ENCODE results near the gene CBLB. TPM values are rescaled to one million over a fixed set of nuclear protein-coding genes. Genes with fewer than 3 reads are reported as not detected.
A peak's percentile ranks its signal among the peaks of the same experiment; 100 is the strongest.

The CBLB gene
- total and polyA plus RNA-seq, 4 donors, result 25.1 to 44.6 (median 30.8) TPM

GRCh38 chr3:105634708-105635107 is 234.1 kb downstream of the CBLB start:
- Histone ChIP-seq H3K27me3 (ENCODE audit: control insufficient read depth, insufficient read depth, low read length) (no peaks in the 10 kb centered on the region), H3K36me3 (ENCODE audit: control insufficient read depth, insufficient read depth, low read length) (no peaks in the 10 kb centered on the region), H3K4me1 (ENCODE audit: control insufficient read depth, insufficient read depth, low read length) (no peaks in the 10 kb centered on the region), H3K4me3 (ENCODE audit: low read depth, low read length) (no peak overlapping the region), H3K9me3 (ENCODE audit: control insufficient read depth, insufficient read depth, low read length) (no peaks in the 10 kb centered on the region), H3K27ac (ENCODE audit: low read depth, low read length) (no peak overlapping the region)
- peak in 1 of 6 donors; percentile 28 for DNase-seq (ENCODE audit: low read depth in 4 of 6, low spot score in 6 of 6)
- 63% methylated on average over 5 of the region's 5 CpGs for WGBS (ENCODE audit: insufficient coverage)

GRCh38 chr3:105629718-105630117 is 239.1 kb downstream of the CBLB start:
- no peaks in the 10 kb centered on the region for H3K27me3 ChIP-seq (ENCODE audit: control insufficient read depth, insufficient read depth, low read length)
- H3K9me3 ChIP-seq (ENCODE audit: control insufficient read depth, insufficient read depth, low read length), result no peaks in the 10 kb centered on the region
- no peaks in the 10 kb centered on the region for H3K36me3 ChIP-seq (ENCODE audit: control insufficient read depth, insufficient read depth, low read length)
- H3K4me3 ChIP-seq (ENCODE audit: low read depth, low read length), result no peak overlapping the region
- H3K4me1 ChIP-seq (ENCODE audit: control insufficient read depth, insufficient read depth, low read length), result no peaks in the 10 kb centered on the region
- DNase-seq (ENCODE audit: low read depth in 4 of 6, low spot score in 6 of 6), result no peak
- H3K27ac ChIP-seq (ENCODE audit: low read depth, low read length), result no peak overlapping the region

- Histone ChIP-seq H3K4me3 (ENCODE audit: low read depth, low read length) (no peak overlapping the region), H3K9me3 (ENCODE audit: control insufficient read depth, insufficient read depth, low read length) (no peaks in the 10 kb centered on the region), H3K36me3 (ENCODE audit: control insufficient read depth, insufficient read depth, low read length) (no peaks in the 10 kb centered on the region), H3K27ac (ENCODE audit: low read depth, low read length) (no peak overlapping the region), H3K4me1 (ENCODE audit: control insufficient read depth, insufficient read depth, low read length) (no peaks in the 10 kb centered on the region), H3K27me3 (ENCODE audit: control insufficient read depth, insufficient read depth, low read length) (no peaks in the 10 kb centered on the region)
- WGBS (ENCODE audit: insufficient coverage), result 93% methylated on average over 3 of the region's 5 CpGs
- no peak for DNase-seq (ENCODE audit: low read depth in 4 of 6, low spot score in 6 of 6)
These were observed 242.1 kb downstream of the CBLB start for GRCh38 chr3:105626739-105627138.

GRCh38 chr3:105622169-105622568 is 246.6 kb downstream of the CBLB start:
- Histone ChIP-seq H3K27ac (ENCODE audit: low read depth, low read length) (no peak overlapping the region), H3K4me3 (ENCODE audit: low read depth, low read length) (no peak overlapping the region)
- no peak for DNase-seq (ENCODE audit: low read depth in 4 of 6, low spot score in 6 of 6)

GRCh38 chr3:105620236-105620635 is 248.6 kb downstream of the CBLB start:
- WGBS (ENCODE audit: insufficient coverage), result 100% methylated on average over 1 of the region's 2 CpGs
- H3K27me3 ChIP-seq (ENCODE audit: control insufficient read depth, insufficient read depth, low read length), result no peaks in the 10 kb centered on the region
- no peaks in the 10 kb centered on the region for H3K4me1 ChIP-seq (ENCODE audit: control insufficient read depth, insufficient read depth, low read length)
- H3K27ac ChIP-seq (ENCODE audit: low read depth, low read length), result no peak overlapping the region
- no peaks in the 10 kb centered on the region for H3K9me3 ChIP-seq (ENCODE audit: control insufficient read depth, insufficient read depth, low read length)
- H3K36me3 ChIP-seq (ENCODE audit: control insufficient read depth, insufficient read depth, low read length), result no peaks in the 10 kb centered on the region
- H3K4me3 ChIP-seq (ENCODE audit: low read depth, low read length), result no peak overlapping the region
- DNase-seq (ENCODE audit: low read depth in 4 of 6, low spot score in 6 of 6), result no peak

More at GRCh38 chr3:105622169-105622568, 246.6 kb downstream of the CBLB start:
- no peaks in the 10 kb centered on the region for H3K4me1 ChIP-seq (ENCODE audit: control insufficient read depth, insufficient read depth, low read length)
- no peaks in the 10 kb centered on the region for H3K27me3 ChIP-seq (ENCODE audit: control insufficient read depth, insufficient read depth, low read length)
- H3K36me3 ChIP-seq (ENCODE audit: control insufficient read depth, insufficient read depth, low read length), result no peaks in the 10 kb centered on the region
- H3K9me3 ChIP-seq (ENCODE audit: control insufficient read depth, insufficient read depth, low read length), result no peaks in the 10 kb centered on the region

- H3K9me3 ChIP-seq (ENCODE audit: control insufficient read depth, insufficient read depth, low read length), result no peaks in the 10 kb centered on the region
- WGBS (ENCODE audit: insufficient coverage), result no CpG with 5 or more reads among the region's 2 CpGs
- H3K27me3 ChIP-seq (ENCODE audit: control insufficient read depth, insufficient read depth, low read length), result no peaks in the 10 kb centered on the region
- DNase-seq (ENCODE audit: low read depth in 4 of 6, low spot score in 6 of 6), result no peak
- no peak overlapping the region for H3K27ac ChIP-seq (ENCODE audit: low read depth, low read length)
- H3K36me3 ChIP-seq (ENCODE audit: control insufficient read depth, insufficient read depth, low read length), result no peaks in the 10 kb centered on the region
- no peak overlapping the region for H3K4me3 ChIP-seq (ENCODE audit: low read depth, low read length)
- H3K4me1 ChIP-seq (ENCODE audit: control insufficient read depth, insufficient read depth, low read length), result no peaks in the 10 kb centered on the region
These were observed 249.2 kb downstream of the CBLB start for GRCh38 chr3:105619651-105620050.

GRCh38 chr3:105618556-105618955 is 250.3 kb downstream of the CBLB start:
- Histone ChIP-seq H3K36me3 (ENCODE audit: control insufficient read depth, insufficient read depth, low read length) (no peaks in the 10 kb centered on the region), H3K4me3 (ENCODE audit: low read depth, low read length) (no peak overlapping the region), H3K27ac (ENCODE audit: low read depth, low read length) (no peak overlapping the region), H3K27me3 (ENCODE audit: control insufficient read depth, insufficient read depth, low read length) (no peaks in the 10 kb centered on the region), H3K9me3 (ENCODE audit: control insufficient read depth, insufficient read depth, low read length) (no peaks in the 10 kb centered on the region), H3K4me1 (ENCODE audit: control insufficient read depth, insufficient read depth, low read length) (no peaks in the 10 kb centered on the region)
- peak in 2 of 6 donors; percentile 15 to 45 for DNase-seq (ENCODE audit: low read depth in 4 of 6, low spot score in 6 of 6)
- WGBS (ENCODE audit: insufficient coverage), result 28% methylated on average over 3 of the region's 5 CpGs

GRCh38 chr3:105616374-105617121 is 252.3 kb downstream of the CBLB start:
- no peaks in the 10 kb centered on the region for H3K36me3 ChIP-seq (ENCODE audit: control insufficient read depth, insufficient read depth, low read length)
- no peaks in the 10 kb centered on the region for H3K27me3 ChIP-seq (ENCODE audit: control insufficient read depth, insufficient read depth, low read length)
- 64% methylated on average over 4 of the region's 5 CpGs for WGBS (ENCODE audit: insufficient coverage)
- peaks cover 5% of the 10 kb centered on the region for H3K4me1 ChIP-seq (ENCODE audit: control insufficient read depth, insufficient read depth, low read length)
- no peaks in the 10 kb centered on the region for H3K9me3 ChIP-seq (ENCODE audit: control insufficient read depth, insufficient read depth, low read length)
- H3K4me3 ChIP-seq (ENCODE audit: low read depth, low read length), result no peak overlapping the region
- H3K27ac ChIP-seq (ENCODE audit: low read depth, low read length), result no peak overlapping the region
- no peak for DNase-seq (ENCODE audit: low read depth in 4 of 6, low spot score in 6 of 6)

- WGBS (ENCODE audit: insufficient coverage), result 93% methylated on average over 2 of the region's 3 CpGs
- Histone ChIP-seq H3K4me1 (ENCODE audit: control insufficient read depth, insufficient read depth, low read length) (peaks cover 5% of the 10 kb centered on the region), H3K27me3 (ENCODE audit: control insufficient read depth, insufficient read depth, low read length) (no peaks in the 10 kb centered on the region), H3K36me3 (ENCODE audit: control insufficient read depth, insufficient read depth, low read length) (no peaks in the 10 kb centered on the region), H3K4me3 (ENCODE audit: low read depth, low read length) (no peak overlapping the region), H3K27ac (ENCODE audit: low read depth, low read length) (no peak overlapping the region), H3K9me3 (ENCODE audit: control insufficient read depth, insufficient read depth, low read length) (no peaks in the 10 kb centered on the region)
- DNase-seq (ENCODE audit: low read depth in 4 of 6, low spot score in 6 of 6), result no peak
These were observed 253.0 kb downstream of the CBLB start for GRCh38 chr3:105615814-105616213.

GRCh38 chr3:105614288-105615030 is 254.4 kb downstream of the CBLB start:
- no peak for DNase-seq (ENCODE audit: low read depth in 4 of 6, low spot score in 6 of 6)
- no peak overlapping the region for H3K4me3 ChIP-seq (ENCODE audit: low read depth, low read length)
- no peaks in the 10 kb centered on the region for H3K36me3 ChIP-seq (ENCODE audit: control insufficient read depth, insufficient read depth, low read length)
- peaks cover 5% of the 10 kb centered on the region for H3K4me1 ChIP-seq (ENCODE audit: control insufficient read depth, insufficient read depth, low read length)
- H3K9me3 ChIP-seq (ENCODE audit: control insufficient read depth, insufficient read depth, low read length), result no peaks in the 10 kb centered on the region
- no peaks in the 10 kb centered on the region for H3K27me3 ChIP-seq (ENCODE audit: control insufficient read depth, insufficient read depth, low read length)
- H3K27ac ChIP-seq (ENCODE audit: low read depth, low read length), result no peak overlapping the region
